Measurements from ENCODE around the gene MICALL2.

The MICALL2 gene

DNA sequence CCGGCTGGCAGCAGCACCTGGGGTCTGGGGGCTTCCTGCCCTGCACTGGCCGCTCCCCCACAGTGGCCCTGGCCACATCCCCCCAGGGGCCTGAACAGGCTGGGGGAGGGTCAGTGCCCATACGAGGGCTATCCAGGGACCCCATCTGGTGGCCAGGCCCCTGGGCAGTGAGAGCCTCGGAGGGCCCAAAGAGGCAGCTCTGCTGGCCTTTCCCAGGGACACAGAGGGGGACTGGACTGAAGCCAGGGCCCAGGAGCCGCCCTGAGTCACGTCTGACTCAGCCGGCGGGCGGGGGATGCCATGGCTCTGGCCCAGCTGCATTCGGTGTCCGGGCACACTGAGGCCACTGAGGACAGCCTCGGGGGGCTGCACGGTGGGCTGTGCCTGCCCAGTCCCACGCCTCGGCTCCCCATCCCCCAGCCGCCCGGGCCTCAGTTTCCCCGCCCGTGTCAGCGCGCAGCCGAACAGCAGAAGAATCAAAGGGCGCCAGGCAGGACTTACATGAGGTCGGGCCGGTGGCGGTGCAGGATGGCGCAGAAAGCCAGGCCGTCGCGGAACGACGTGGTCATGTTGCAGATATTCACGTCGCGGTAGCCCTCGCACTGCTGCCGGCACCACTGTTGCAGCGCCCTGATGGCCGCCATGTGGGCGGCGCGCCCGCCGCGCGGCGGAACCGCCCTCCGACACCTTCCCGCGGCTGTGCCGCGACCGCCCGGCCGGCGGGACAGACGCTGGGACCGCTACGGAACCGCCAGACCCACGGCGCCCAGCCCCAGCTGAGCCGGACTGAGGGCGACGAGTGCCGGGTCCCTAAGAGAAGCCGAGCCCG, at the start of gene MICALL2:
Gene MICALL2, minus strand, starts transcription at position 788 of the 829 bp plus-strand sequence. Its CDS starts 144 bp downstream, at position 644.
- H3K36me3 ChIP-seq = no peaks in the 10 kb centered on the region
- TF ChIP-seq CTCF (IDR thresholded peaks at IDR 0.05) = no peak
- no peaks in the 10 kb centered on the region for H3K9me3 ChIP-seq
- H3K27me3 ChIP-seq = no peaks in the 10 kb centered on the region
- peak within 1 kb of the TSS; percentile 65 for H3K27ac ChIP-seq
- H3K4me3 ChIP-seq (ENCODE audit: low read depth in 1 of 2, low read length in 1 of 2) = peak within 1 kb of the TSS; percentile 77 to 83
- H3K4me1 ChIP-seq (ENCODE audit: control insufficient read depth in 1 of 2, insufficient read depth in 1 of 2, low read depth in 1 of 2, low read length in 1 of 2) = peaks cover 50 to 56% of the 10 kb centered on the region in 2 experiments

DNA sequence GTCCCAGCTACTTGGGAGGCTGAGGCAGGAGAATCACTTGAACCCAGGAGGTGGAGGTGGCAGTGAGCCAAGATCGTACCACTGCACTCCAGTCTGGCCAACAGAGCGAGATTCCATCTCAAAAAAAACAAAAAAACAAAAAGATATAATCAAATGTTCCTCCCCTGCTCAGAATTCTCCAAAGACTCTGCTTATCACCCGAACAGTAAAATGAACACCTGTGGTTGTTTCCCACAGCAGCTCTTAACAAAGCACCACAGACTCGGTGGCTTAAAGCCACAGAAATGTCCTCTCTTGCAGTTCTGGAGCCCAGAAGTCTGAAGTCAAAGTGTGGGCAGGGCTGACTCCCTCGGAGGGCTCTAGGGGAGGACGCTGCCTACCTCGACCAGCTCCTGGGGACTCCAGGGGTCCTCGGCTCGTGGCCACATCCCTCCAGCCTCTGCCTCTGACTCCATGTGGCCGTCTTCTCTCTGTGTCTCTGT, 49.0 kb upstream of the MICALL2 start:
- TF ChIP-seq CTCF (IDR thresholded peaks at IDR 0.05) = no peak
- no peaks in the 10 kb centered on the region for H3K9me3 ChIP-seq
- H3K4me1 ChIP-seq (ENCODE audit: control insufficient read depth in 1 of 2, insufficient read depth in 1 of 2, low read depth in 1 of 2, low read length in 1 of 2) = peaks cover 55 to 64% of the 10 kb centered on the region in 2 experiments
- no peaks in the 10 kb centered on the region for H3K27me3 ChIP-seq
- H3K27ac ChIP-seq = no peak overlapping the region
- H3K36me3 ChIP-seq = no peaks in the 10 kb centered on the region
- H3K4me3 ChIP-seq (ENCODE audit: low read depth in 1 of 2, low read length in 1 of 2) = no peak overlapping the region

DNA sequence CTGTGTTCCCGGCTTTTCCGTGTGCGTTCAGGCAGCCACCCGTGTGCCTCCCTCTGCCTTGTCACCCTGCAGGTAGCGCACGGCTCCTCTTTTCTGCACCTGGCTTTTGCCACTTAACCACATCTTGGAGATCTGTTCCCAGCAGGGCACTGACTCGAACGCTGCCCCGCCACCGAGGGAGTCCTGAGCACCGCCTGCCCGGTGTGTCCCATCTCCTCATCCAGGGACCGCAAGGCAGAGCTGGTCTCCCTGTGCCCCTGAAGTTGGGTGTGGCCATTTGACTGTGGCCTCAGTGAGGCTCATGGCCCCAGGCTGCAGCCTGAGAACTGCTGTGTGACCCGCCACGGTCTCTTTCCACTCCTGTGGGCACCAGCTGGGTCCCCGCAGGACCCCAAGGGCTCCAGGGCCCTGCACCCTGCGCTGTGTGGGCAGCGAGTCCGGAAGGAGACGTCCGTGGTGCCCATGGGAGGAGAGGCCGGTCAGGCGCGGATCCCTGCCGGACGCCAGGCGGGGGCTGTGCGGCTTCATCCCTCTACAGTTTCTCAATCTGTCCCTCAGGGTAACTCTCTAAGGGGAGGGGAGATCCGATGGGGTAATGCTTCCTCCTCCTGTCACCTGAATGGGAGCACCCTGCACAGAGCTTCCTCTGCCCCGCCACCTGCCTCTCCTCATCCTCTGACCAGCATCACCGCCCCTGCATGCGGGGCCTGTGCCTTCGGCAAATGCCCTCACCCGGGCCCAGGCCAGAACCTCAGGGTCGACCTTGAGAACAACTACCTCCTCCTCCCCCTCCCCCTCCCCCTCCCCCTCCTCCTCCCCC, 46.7 kb upstream of the MICALL2 start:
- TF ChIP-seq CTCF (IDR thresholded peaks at IDR 0.05) = no peak
- Histone ChIP-seq H3K27ac (peak overlapping the region; percentile 91), H3K4me1 (ENCODE audit: control insufficient read depth in 1 of 2, insufficient read depth in 1 of 2, low read depth in 1 of 2, low read length in 1 of 2) (peaks cover 35 to 44% of the 10 kb centered on the region in 2 experiments), H3K9me3 (no peaks in the 10 kb centered on the region), H3K27me3 (no peaks in the 10 kb centered on the region), H3K36me3 (peaks cover 20% of the 10 kb centered on the region), H3K4me3 (ENCODE audit: low read depth in 1 of 2, low read length in 1 of 2) (peak overlapping the region; percentile 66 to 93)

GRCh38 chr7:1503816-1504775, 44.8 kb upstream of the MICALL2 start, which contains the start of gene INTS1:
Gene INTS1, minus strand, starts transcription at chr7:1504389. Its CDS starts 429 bp downstream, at chr7:1503960.
- Histone ChIP-seq H3K4me1 (ENCODE audit: control insufficient read depth in 1 of 2, insufficient read depth in 1 of 2, low read depth in 1 of 2, low read length in 1 of 2) (peaks cover 33 to 36% of the 10 kb centered on the region in 2 experiments), H3K4me3 (ENCODE audit: low read depth in 1 of 2, low read length in 1 of 2) (peak within 1 kb of the TSS; percentile 87 to 93), H3K9me3 (no peaks in the 10 kb centered on the region), H3K27ac (peak within 1 kb of the TSS; percentile 91), H3K36me3 (peaks cover 39% of the 10 kb centered on the region), H3K27me3 (no peaks in the 10 kb centered on the region)
- TF ChIP-seq CTCF (IDR thresholded peaks at IDR 0.05) = peak; percentile 88
